Chondrocyte (in vitro differentiated cells): Measurements from ENCODE around the gene MYH11. TPM values are rescaled to one million over a fixed set of nuclear protein-coding genes. Genes with fewer than 3 reads are reported as not detected.
"Not testable (repeated sequence)": the region's sequence is repeated elsewhere in the genome, so short reads cannot be mapped to it uniquely, and the experiment has no call there.

Experiments used
- DNase-seq: peaks from one replicate; pipeline ENCODE4 v3.0.0; 2021; ENCODE audit warnings: mixed read lengths, low spot score
- H3K27ac Mint-ChIP-seq: one replicate; pipeline ENCODE4 v1.8.0; 2021; ENCODE audit warnings: mild to moderate bottlenecking, moderate library complexity, mixed read lengths; ENCODE audit not compliant: unreplicated experiment
- H3K27me3 Mint-ChIP-seq: 2 replicates; pipeline ENCODE4 v1.8.0; 2021; ENCODE audit warnings: low read depth, mixed read lengths
- H3K36me3 Mint-ChIP-seq: 2 replicates; pipeline ENCODE4 v1.8.0; 2021; ENCODE audit warnings: low read depth, mixed read lengths
- H3K4me1 Mint-ChIP-seq: 2 replicates; pipeline ENCODE4 v1.8.0; 2021; ENCODE audit warnings: low read depth, mild to moderate bottlenecking, mixed read lengths
- H3K4me3 Mint-ChIP-seq: one replicate; pipeline ENCODE4 v1.8.0; 2021; ENCODE audit warnings: mild to moderate bottlenecking, moderate library complexity, mixed read lengths; ENCODE audit not compliant: unreplicated experiment
- H3K9me3 Mint-ChIP-seq: 2 replicates; pipeline ENCODE4 v1.8.0; 2021; ENCODE audit warnings: low read depth, mixed read lengths
- CTCF ChIP-seq: fragments of 200-600 bp; sonication (generic); IDR thresholded peaks from 2 replicates; pipeline ENCODE4 v1.5.0; 2021; ENCODE audit warnings: antibody characterized with exemption, mild to moderate bottlenecking, moderate library complexity
- total RNA-seq: library from RNA; stranded (reverse); gene quantifications from 3 replicates; pipeline ENCODE4 v1.2.1, GENCODE V29; 2021

Gene MYH11
- total RNA-seq, 1 donor from 2014 or later: 58.3 TPM

GRCh38 chr16:15677447-15677846 lies 179.4 kb downstream of the MYH11 start:
- Mint-ChIP-seq H3K4me3 (no peak overlapping the region), H3K36me3 (peaks cover 22% of the 10 kb centered on the region), H3K27ac (no peak overlapping the region), H3K4me1 (peaks cover 21% of the 10 kb centered on the region), H3K27me3 (no peaks in the 10 kb centered on the region), H3K9me3 (no peaks in the 10 kb centered on the region)
- TF ChIP-seq CTCF: no peak
- DNase-seq: no peak

GRCh38 chr16:15676506-15676905 lies 180.3 kb downstream of the MYH11 start:
- Mint-ChIP-seq H3K27ac (no peak overlapping the region), H3K27me3 (no peaks in the 10 kb centered on the region), H3K4me3 (no peak overlapping the region), H3K36me3 (peaks cover 22% of the 10 kb centered on the region), H3K4me1 (peaks cover 22% of the 10 kb centered on the region), H3K9me3 (no peaks in the 10 kb centered on the region)
- DNase-seq: no peak
- no peak for TF ChIP-seq CTCF

- H3K9me3 Mint-ChIP-seq: no peaks in the 10 kb centered on the region
- H3K27me3 Mint-ChIP-seq: no peaks in the 10 kb centered on the region
- no peak overlapping the region for H3K27ac Mint-ChIP-seq
- no peak for TF ChIP-seq CTCF
- H3K4me1 Mint-ChIP-seq: peaks cover 22% of the 10 kb centered on the region
- no peak for DNase-seq
- H3K36me3 Mint-ChIP-seq: peaks cover 21% of the 10 kb centered on the region
- no peak overlapping the region for H3K4me3 Mint-ChIP-seq
Measured at GRCh38 chr16:15674571-15674970, 182.3 kb downstream of the MYH11 start.

GRCh38 chr16:15672514-15673167 lies 184.2 kb downstream of the MYH11 start:
- no peak for DNase-seq
- Mint-ChIP-seq H3K4me3 (peak overlapping the region; percentile 6), H3K27me3 (no peaks in the 10 kb centered on the region), H3K27ac (peak overlapping the region; percentile 96), H3K9me3 (no peaks in the 10 kb centered on the region), H3K4me1 (peaks cover 22% of the 10 kb centered on the region), H3K36me3 (peaks cover 15% of the 10 kb centered on the region)
- TF ChIP-seq CTCF: no peak

- Mint-ChIP-seq H3K36me3 (peaks cover 17% of the 10 kb centered on the region), H3K4me1 (peaks cover 22% of the 10 kb centered on the region), H3K27ac (peak overlapping the region; percentile 96)
- H3K9me3 Mint-ChIP-seq, H3K4me3 Mint-ChIP-seq, DNase-seq, H3K27me3 Mint-ChIP-seq: not testable (repeated sequence)
Measured at GRCh38 chr16:15672127-15672513, 184.7 kb downstream of the MYH11 start.

GRCh38 chr16:15671530-15672117 lies 185.2 kb downstream of the MYH11 start:
- Mint-ChIP-seq H3K27ac (peak overlapping the region; percentile 96), H3K4me1 (peaks cover 22% of the 10 kb centered on the region), H3K36me3 (peaks cover 16% of the 10 kb centered on the region)

More at GRCh38 chr16:15671530-15672117, 185.2 kb downstream of the MYH11 start:
- no peaks in the 10 kb centered on the region for H3K27me3 Mint-ChIP-seq
- H3K4me3 Mint-ChIP-seq: no peak overlapping the region
- DNase-seq: no peak
- no peak for TF ChIP-seq CTCF
- no peaks in the 10 kb centered on the region for H3K9me3 Mint-ChIP-seq
